ENCODE data around the gene CASP7. TPM values are rescaled to one million over a fixed set of nuclear protein-coding genes. Genes with fewer than 3 reads are reported as not detected.

The CASP7 gene
- total and polyA plus RNA-seq, 2 of the 8 experiments (the other 6 are each of a cell fraction or from before 2014, with no cell fraction given): 2.3 to 4.1 TPM

GRCh38 chr10:113753020-113753692, 73.4 kb downstream of the CASP7 start:
- DNase-seq (ENCODE audit: low read depth in 1 of 2, low spot score in 2 of 2): no peak
- Histone ChIP-seq H3K18ac (ENCODE audit: extremely low read depth, low read length) (no peak overlapping the region), H4K91ac (replicated peaks; ENCODE audit: insufficient read length, low read length) (no peak overlapping the region), H3K27ac (ENCODE audit: low read depth, low read length) (no peak overlapping the region), H3K9ac (replicated peaks in 1 of 4; ENCODE audit: extremely low read depth in 1 of 4, low read depth in 3 of 4, low read length in 3 of 4) (no peak overlapping the region), H3K4me1 (replicated peaks in 1 of 4; ENCODE audit: control insufficient read depth in 3 of 4, insufficient read depth in 4 of 4, low read length in 3 of 4) (no peaks in the 10 kb centered on the region), H2AK5ac (ENCODE audit: low read depth, low read length) (no peak overlapping the region), H3K27me3 (replicated peaks in 1 of 4; ENCODE audit: control insufficient read depth in 3 of 4, extremely low read depth in 1 of 4, insufficient read depth in 3 of 4, low read length in 3 of 4) (no peaks in the 10 kb centered on the region), H2BK12ac (ENCODE audit: low read depth, low read length) (no peak overlapping the region), H4K20me1 (replicated peaks in 1 of 2; ENCODE audit: control insufficient read depth in 1 of 2, insufficient read depth in 2 of 2, low read length in 2 of 2) (no peaks in the 10 kb centered on the region), H3K4me2 (ENCODE audit: insufficient read depth in 1 of 2, low read depth in 2 of 2, low read length in 2 of 2) (no peak overlapping the region), H3K36me3 (ENCODE audit: control insufficient read depth in 2 of 4, insufficient read depth in 4 of 4, low read length in 3 of 4) (no peaks in the 10 kb centered on the region), H3K4me3 (ENCODE audit: extremely low read depth in 1 of 4, insufficient read depth in 2 of 4, low read depth in 3 of 4, low read length in 4 of 4) (no peak overlapping the region), H3K56ac (replicated peaks; ENCODE audit: insufficient read length, low read depth, low read length) (no peak overlapping the region), H2BK15ac (ENCODE audit: low read length) (no peak overlapping the region), H2BK5ac (ENCODE audit: low read depth, low read length) (no peak overlapping the region), H3K79me2 (ENCODE audit: control insufficient read depth in 1 of 2, insufficient read depth in 2 of 2, low read length in 2 of 2) (no peaks in the 10 kb centered on the region), H2BK20ac (ENCODE audit: low read length) (no peak overlapping the region), H3K79me1 (ENCODE audit: low read depth, low read length) (no peaks in the 10 kb centered on the region), H3K23ac (ENCODE audit: insufficient read length) (no peak overlapping the region), H4K5ac (ENCODE audit: insufficient read length, low read depth, low read length) (no peak overlapping the region), H3K9me3 (ENCODE audit: insufficient read depth in 2 of 2, low read depth in 1 of 2, low read length in 1 of 2) (no peaks in the 10 kb centered on the region), H3K23me2 (ENCODE audit: low read depth, low read length) (no peaks in the 10 kb centered on the region), H3K4ac (replicated peaks; ENCODE audit: insufficient read length, low read depth, low read length) (no peak overlapping the region), H2BK120ac (replicated peaks; ENCODE audit: low read depth, low read length) (no peak overlapping the region), H3K14ac (ENCODE audit: insufficient read length) (no peak overlapping the region), H4K8ac (ENCODE audit: extremely low read depth, insufficient read depth, low read length) (no peak overlapping the region), H2AFZ (ENCODE audit: low read length) (no peak overlapping the region)
- ChIA-PET POLR2A (ENCODE audit: partially characterized antibody) (interaction anchor here (1.1 kb wide), 1 partner anchor 12 kb away, joined by 3 read pairs; no protein-coding TSS in a partner anchor), CTCF (ENCODE audit: partially characterized antibody) (interaction anchor here (0.6 to 2.7 kb wide), 5 partner anchors 11 to 427 kb away, joined by 3 to 5 read pairs (median 3); no protein-coding TSS in a partner anchor)
- FAIRE-seq: no peak
- TF ChIP-seq SIN3A (conservative IDR thresholded peaks at IDR 0.05 in 1 of 2, IDR thresholded peaks at IDR 0.05 in 1 of 2; ENCODE audit: low read depth in 1 of 2, low read length in 2 of 2): no peak
- no peak for TF ChIP-seq RAD21 (IDR thresholded peaks at IDR 0.05 in 1 of 2, conservative IDR thresholded peaks at IDR 0.05 in 1 of 2; ENCODE audit: low read depth in 2 of 2, low read length in 2 of 2)
- WGBS, 2 experiments (ENCODE audit: extremely low coverage in 1 of 2, insufficient coverage in 1 of 2, insufficient read length in 1 of 2, insufficient replicate concordance in 2 of 2, low coverage in 1 of 2, low lambda C conversion rate in 2 of 2, missing lambda C conversion rate in 1 of 2): 87% methylated on average over 9 of the region's 9 CpGs; no CpG with 5 or more reads in 1 of the 2 experiments
